GM12878 (cell line): ENCODE data around the gene CPNE4. TPM values are rescaled to one million over a fixed set of nuclear protein-coding genes. Genes with fewer than 3 reads are reported as not detected.

Experiments used
- ATAC-seq: fragments of 200-7000 bp; cut with Tn5 transposase; 3 replicates; pipeline ENCODE4 v1.9.1; 2020; ENCODE audit warnings: mild to moderate bottlenecking, moderate library complexity
- BruUV-seq: library from RNA; stranded (reverse); fragments of 400-500 nt; replicated peaks from 2 replicates; lab custom pipeline; 2021; lab: Mats Ljungman, UMichigan
- CTCF ChIA-PET: fragments of 300-600 bp; sonication (Branson Sonifier 250); formaldehyde crosslinking; extraction: SDS; loops from one replicate; lab custom pipeline; 2021; ENCODE audit warnings: inconsistent platforms; lab: Yijun Ruan, JAX
- POLR2A ChIA-PET: fragments of 350-600 bp; formaldehyde crosslinking; extraction: SDS; loops from one replicate; lab custom pipeline; 2021; ENCODE audit warnings: inconsistent platforms; lab: Charles Lee
- RAD21 ChIA-PET: fragments of 300-600 bp; sonication (Branson Sonifier 250); formaldehyde crosslinking; loops from one replicate; lab custom pipeline; 2023; ENCODE audit warnings: antibody characterized with exemption; ENCODE audit not compliant: unreplicated experiment; lab: Charles Lee
- SMC1A ChIA-PET: fragments of 300-600 bp; sonication (Branson Sonifier 250); formaldehyde crosslinking; loops from one replicate; lab custom pipeline; 2023; ENCODE audit not compliant: unreplicated experiment, uncharacterized antibody; lab: Charles Lee
- DNase-seq: peaks from one replicate; pipeline ENCODE4 v3.0.0-alpha.2; 2011; ENCODE audit warnings: low read depth, low spot score
- FAIRE-seq: peaks from 3 replicates; lab custom pipeline; 2011; peaks lifted over from hg19 to GRCh38; lab: Jason Lieb, UNC
- H2AFZ ChIP-seq: 2 replicates; pipeline ENCODE4 v1.6.0; 2011; ENCODE audit warnings: low read depth, low read length, control low read depth; ENCODE audit not compliant: control insufficient read depth
- H3K27ac ChIP-seq: 2 replicates; pipeline ENCODE4 v1.5.1; 2011; ENCODE audit warnings: control low read depth; ENCODE audit not compliant: control insufficient read depth, insufficient read depth
- H3K27me3 ChIP-seq, 2 experiments: replicated peaks in 1 of 2; 2 replicates each; pipeline versions ENCODE4 v1.6.0 to v1.6.1; 2011; ENCODE audit warnings: low read length in 1 of 2; ENCODE audit not compliant: control insufficient read depth in 2 of 2, insufficient read depth in 2 of 2
- H3K36me3 ChIP-seq, 2 experiments: 2 replicates each; pipeline ENCODE4 v1.5.1; 2011; ENCODE audit warnings: low read length in 1 of 2; ENCODE audit not compliant: control insufficient read depth in 2 of 2, insufficient read depth in 2 of 2
- H3K4me1 ChIP-seq: 2 replicates; pipeline ENCODE4 v1.6.1; 2011; ENCODE audit warnings: mild to moderate bottlenecking, low read length, moderate library complexity, mixed read lengths; ENCODE audit not compliant: control insufficient read depth, insufficient read depth
- H3K4me2 ChIP-seq: 2 replicates; pipeline ENCODE4 v1.6.0; 2011; ENCODE audit warnings: control low read depth; ENCODE audit not compliant: control insufficient read depth, insufficient read depth
- H3K4me3 ChIP-seq: fragments of 200-600 bp; sonication (generic); 2 replicates; pipeline ENCODE4 v1.5.1; 2016
- H3K79me2 ChIP-seq: 2 replicates; pipeline ENCODE4 v1.6.0; 2011; ENCODE audit warnings: low read length; ENCODE audit not compliant: control insufficient read depth, insufficient read depth
- H3K9ac ChIP-seq: 2 replicates; pipeline ENCODE4 v1.8.0; 2011; ENCODE audit warnings: low read length, control low read depth, mixed read lengths; ENCODE audit not compliant: control insufficient read depth, insufficient read depth
- H3K9me3 ChIP-seq: replicated peaks from 3 replicates; pipeline ENCODE4 v1.5.1; 2011; ENCODE audit warnings: mild to moderate bottlenecking, low read length; ENCODE audit not compliant: control insufficient read depth, insufficient read depth
- H4K20me1 ChIP-seq: 2 replicates; pipeline ENCODE4 v1.6.0; 2011; ENCODE audit not compliant: control insufficient read depth, insufficient read depth
- BCL11A ChIP-seq: IDR thresholded peaks from 2 replicates; pipeline ENCODE4 v1.6.1; 2011; ENCODE audit warnings: low read depth, low read length
- CBX5 ChIP-seq: sonication (generic); IDR thresholded peaks from 2 replicates; pipeline ENCODE4 v1.6.1; 2016; ENCODE audit warnings: low read depth, moderate library complexity, mild to moderate bottlenecking, inconsistent platforms
- CEBPB ChIP-seq, 2 experiments: fragments of 150-350 bp in 1 of 2; IDR thresholded peaks; 2 replicates each; pipeline ENCODE4 v1.6.1; 2012 to 2014; ENCODE audit warnings: low read depth in 2 of 2, low read length in 2 of 2, borderline replicate concordance in 1 of 2, inconsistent platforms in 1 of 2
- IKZF1 ChIP-seq: fragments of 450-650 bp; conservative IDR thresholded peaks from 2 replicates; pipeline ENCODE4 v1.6.1; 2017; ENCODE audit warnings: antibody characterized with exemption, mild to moderate bottlenecking
- KAT2A ChIP-seq: conservative IDR thresholded peaks from 2 replicates; pipeline ENCODE4 v1.6.1; 2011; ENCODE audit warnings: low read depth, low read length; ENCODE audit not compliant: control insufficient read depth
- MEF2A ChIP-seq: IDR thresholded peaks from 2 replicates; pipeline ENCODE4 v1.6.1; 2011; ENCODE audit warnings: low read depth, mild to moderate bottlenecking, low read length, moderate library complexity; ENCODE audit not compliant: insufficient read depth
- MTA2 ChIP-seq: fragments of 450-650 bp; IDR thresholded peaks from 2 replicates; pipeline ENCODE4 v1.6.1; 2016; ENCODE audit warnings: low read depth, mild to moderate bottlenecking, moderate library complexity
- RCOR1 ChIP-seq: conservative IDR thresholded peaks from 2 replicates; pipeline ENCODE4 v1.6.1; 2012; ENCODE audit warnings: low read depth, low read length, improper control_type of control experiment
- SMARCA5 ChIP-seq: fragments of 450-650 bp; IDR thresholded peaks from 2 replicates; pipeline ENCODE4 v1.6.1; 2017; ENCODE audit warnings: mild to moderate bottlenecking
- SMC3 ChIP-seq: IDR thresholded peaks from 2 replicates; pipeline ENCODE4 v1.6.1; 2011; ENCODE audit warnings: low read length, improper control_type of control experiment, borderline replicate concordance
- ZBED1 ChIP-seq: IDR thresholded peaks from 2 replicates; pipeline ENCODE4 v1.6.1; 2016; ENCODE audit warnings: borderline replicate concordance
- in situ Hi-C: fragments of 300-500 bp; cut with MboI; formaldehyde crosslinking; loops from 9 replicates; pipeline ENCODE4 v1.14.3; 2018; ENCODE audit warnings: mixed read lengths
- intact Hi-C: fragments of 100-400 bp; cut with micrococcal nuclease; formaldehyde crosslinking; loops from one replicate; pipeline ENCODE4 v1.14.2; 2022; ENCODE audit not compliant: unreplicated experiment
- polyA plus RNA-seq, 11 experiments: library from polyadenylated mRNA; depleted of rRNA in 4 of 11; unstranded in 6 of 11; stranded (reverse) in 5 of 11; fragments of >200 nt; fragmentation: Nextera tagmentation in 4 of 11; fragmentation: Illumina TruSeq in 1 of 11; extraction: Ambion mirVana in 4 of 11; extraction: Trizol in 1 of 11; gene quantifications; 1 replicate in 1 of 11; 2 replicates in 10 of 11; pipeline versions ENCODE4 v1.2.1 to v1.2.3, GENCODE V29; 2011 to 2016; ENCODE audit warnings: inconsistent platforms in 2 of 11, missing spikeins in 2 of 11, low read depth in 1 of 11
- total RNA-seq, 4 experiments: library from RNA; depleted of rRNA in 3 of 4; stranded (reverse); fragments of >200 nt in 3 of 4; fragmentation: Illumina TruSeq in 1 of 4; extraction: Trizol in 1 of 4; gene quantifications; 2 replicates each; pipeline versions ENCODE4 v1.2.1 to v1.2.3, GENCODE V29; 2013 to 2021
- TF ChIP-seq, protein P1 (sequence below): IDR thresholded peaks from 2 replicates; pipeline ENCODE4 v1.6.1; 2012; ENCODE audit warnings: low read depth, low read length, improper control_type of control experiment
- TF ChIP-seq, protein P2 (sequence below): fragments of 450-650 bp; IDR thresholded peaks from 2 replicates; pipeline ENCODE4 v1.6.1; 2017; ENCODE audit warnings: mild to moderate bottlenecking, moderate library complexity
- TF ChIP-seq, protein P3 (sequence below): fragments of 450-650 bp; IDR thresholded peaks from 2 replicates; pipeline ENCODE4 v1.6.1; 2016; ENCODE audit warnings: mild to moderate bottlenecking, moderate library complexity, borderline replicate concordance

CPNE4 gene
- total and polyA plus RNA-seq, 10 of the 15 experiments (the other 5 are each of a cell fraction or from before 2014, with no cell fraction given): 0.17 to 1.9 (median 0.48) TPM; not detected in 1

DNA sequence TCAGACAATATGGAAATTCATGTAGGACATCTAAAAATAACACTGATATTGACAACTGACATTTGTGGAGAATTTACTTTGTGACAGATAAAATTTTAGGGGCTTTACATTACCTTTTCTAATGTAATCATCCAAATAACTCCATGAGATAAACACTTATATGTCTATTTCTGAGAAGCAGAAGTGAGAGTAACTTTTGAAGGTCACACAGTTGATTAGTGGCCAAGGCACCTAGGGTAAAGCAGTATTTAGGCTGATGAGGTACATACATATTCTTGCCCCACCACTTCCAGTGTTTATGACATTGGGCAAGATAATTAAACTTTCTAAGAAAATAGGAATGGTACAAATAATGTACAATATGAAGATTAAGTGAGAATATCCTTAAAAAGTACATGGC lies 248.4 kb downstream of the CPNE4 start:
- no TSS peak for BruUV-seq
- Histone ChIP-seq H3K4me2 (no peak overlapping the region), H3K36me3 (no peaks in the 10 kb centered on the region), H3K4me3 (no peak overlapping the region), H3K27ac (no peak overlapping the region), H4K20me1 (no peaks in the 10 kb centered on the region), H2AFZ (no peak overlapping the region), H3K79me2 (no peaks in the 10 kb centered on the region), H3K4me1 (no peaks in the 10 kb centered on the region), H3K27me3 (no peaks in the 10 kb centered on the region), H3K9ac (no peak overlapping the region), H3K9me3 (no peaks in the 10 kb centered on the region)
- ChIA-PET RAD21 (interaction anchor here (1.2 kb wide), 1 partner anchor 10 kb away, joined by 3 read pairs; no protein-coding TSS in a partner anchor), SMC1A (interaction anchor here (1.4 to 2.1 kb wide), 2 partner anchors 10 to 17 kb away, joined by 4 to 9 read pairs; no protein-coding TSS in a partner anchor), CTCF (interaction anchor here (1.2 to 2.1 kb wide), 2 partner anchors 8 to 13 kb away, joined by 5 to 17 read pairs; no protein-coding TSS in a partner anchor), POLR2A (no interaction called here)
- intact Hi-C loops: no loop called here
- DNase-seq: no peak
- no peak for FAIRE-seq
- peak; percentile 83 for ATAC-seq
- in situ Hi-C loops: no loop called here
- peak; percentile 87 for TF ChIP-seq MTA2
- TF ChIP-seq, protein P1, sequence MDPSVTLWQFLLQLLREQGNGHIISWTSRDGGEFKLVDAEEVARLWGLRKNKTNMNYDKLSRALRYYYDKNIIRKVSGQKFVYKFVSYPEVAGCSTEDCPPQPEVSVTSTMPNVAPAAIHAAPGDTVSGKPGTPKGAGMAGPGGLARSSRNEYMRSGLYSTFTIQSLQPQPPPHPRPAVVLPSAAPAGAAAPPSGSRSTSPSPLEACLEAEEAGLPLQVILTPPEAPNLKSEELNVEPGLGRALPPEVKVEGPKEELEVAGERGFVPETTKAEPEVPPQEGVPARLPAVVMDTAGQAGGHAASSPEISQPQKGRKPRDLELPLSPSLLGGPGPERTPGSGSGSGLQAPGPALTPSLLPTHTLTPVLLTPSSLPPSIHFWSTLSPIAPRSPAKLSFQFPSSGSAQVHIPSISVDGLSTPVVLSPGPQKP: no peak
- TF ChIP-seq, protein P2, sequence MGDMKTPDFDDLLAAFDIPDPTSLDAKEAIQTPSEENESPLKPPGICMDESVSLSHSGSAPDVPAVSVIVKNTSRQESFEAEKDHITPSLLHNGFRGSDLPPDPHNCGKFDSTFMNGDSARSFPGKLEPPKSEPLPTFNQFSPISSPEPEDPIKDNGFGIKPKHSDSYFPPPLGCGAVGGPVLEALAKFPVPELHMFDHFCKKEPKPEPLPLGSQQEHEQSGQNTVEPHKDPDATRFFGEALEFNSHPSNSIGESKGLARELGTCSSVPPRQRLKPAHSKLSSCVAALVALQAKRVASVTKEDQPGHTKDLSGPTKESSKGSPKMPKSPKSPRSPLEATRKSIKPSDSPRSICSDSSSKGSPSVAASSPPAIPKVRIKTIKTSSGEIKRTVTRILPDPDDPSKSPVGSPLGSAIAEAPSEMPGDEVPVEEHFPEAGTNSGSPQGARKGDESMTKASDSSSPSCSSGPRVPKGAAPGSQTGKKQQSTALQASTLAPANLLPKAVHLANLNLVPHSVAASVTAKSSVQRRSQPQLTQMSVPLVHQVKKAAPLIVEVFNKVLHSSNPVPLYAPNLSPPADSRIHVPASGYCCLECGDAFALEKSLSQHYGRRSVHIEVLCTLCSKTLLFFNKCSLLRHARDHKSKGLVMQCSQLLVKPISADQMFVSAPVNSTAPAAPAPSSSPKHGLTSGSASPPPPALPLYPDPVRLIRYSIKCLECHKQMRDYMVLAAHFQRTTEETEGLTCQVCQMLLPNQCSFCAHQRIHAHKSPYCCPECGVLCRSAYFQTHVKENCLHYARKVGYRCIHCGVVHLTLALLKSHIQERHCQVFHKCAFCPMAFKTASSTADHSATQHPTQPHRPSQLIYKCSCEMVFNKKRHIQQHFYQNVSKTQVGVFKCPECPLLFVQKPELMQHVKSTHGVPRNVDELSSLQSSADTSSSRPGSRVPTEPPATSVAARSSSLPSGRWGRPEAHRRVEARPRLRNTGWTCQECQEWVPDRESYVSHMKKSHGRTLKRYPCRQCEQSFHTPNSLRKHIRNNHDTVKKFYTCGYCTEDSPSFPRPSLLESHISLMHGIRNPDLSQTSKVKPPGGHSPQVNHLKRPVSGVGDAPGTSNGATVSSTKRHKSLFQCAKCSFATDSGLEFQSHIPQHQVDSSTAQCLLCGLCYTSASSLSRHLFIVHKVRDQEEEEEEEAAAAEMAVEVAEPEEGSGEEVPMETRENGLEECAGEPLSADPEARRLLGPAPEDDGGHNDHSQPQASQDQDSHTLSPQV: 0 out of 2 replicates have a peak, but pooled peaks have one; percentile 17
- no peak for TF ChIP-seq RCOR1
- no peak for TF ChIP-seq CEBPB (IDR thresholded peaks at IDR 0.05; ENCODE audit: borderline replicate concordance in 1 of 2, low read depth in 2 of 2, low read length in 2 of 2)
- 0 out of 2 replicates have a peak, but pooled peaks have one; percentile 37 for TF ChIP-seq MEF2A
- no peak for TF ChIP-seq KAT2A
- 0 out of 2 replicates have a peak, but pooled peaks have one; percentile 19 for TF ChIP-seq BCL11A
- TF ChIP-seq SMARCA5: no peak
- TF ChIP-seq SMC3: no peak
- TF ChIP-seq IKZF1: no peak; the same call in 1 of the 2 replicates
- TF ChIP-seq, protein P3, sequence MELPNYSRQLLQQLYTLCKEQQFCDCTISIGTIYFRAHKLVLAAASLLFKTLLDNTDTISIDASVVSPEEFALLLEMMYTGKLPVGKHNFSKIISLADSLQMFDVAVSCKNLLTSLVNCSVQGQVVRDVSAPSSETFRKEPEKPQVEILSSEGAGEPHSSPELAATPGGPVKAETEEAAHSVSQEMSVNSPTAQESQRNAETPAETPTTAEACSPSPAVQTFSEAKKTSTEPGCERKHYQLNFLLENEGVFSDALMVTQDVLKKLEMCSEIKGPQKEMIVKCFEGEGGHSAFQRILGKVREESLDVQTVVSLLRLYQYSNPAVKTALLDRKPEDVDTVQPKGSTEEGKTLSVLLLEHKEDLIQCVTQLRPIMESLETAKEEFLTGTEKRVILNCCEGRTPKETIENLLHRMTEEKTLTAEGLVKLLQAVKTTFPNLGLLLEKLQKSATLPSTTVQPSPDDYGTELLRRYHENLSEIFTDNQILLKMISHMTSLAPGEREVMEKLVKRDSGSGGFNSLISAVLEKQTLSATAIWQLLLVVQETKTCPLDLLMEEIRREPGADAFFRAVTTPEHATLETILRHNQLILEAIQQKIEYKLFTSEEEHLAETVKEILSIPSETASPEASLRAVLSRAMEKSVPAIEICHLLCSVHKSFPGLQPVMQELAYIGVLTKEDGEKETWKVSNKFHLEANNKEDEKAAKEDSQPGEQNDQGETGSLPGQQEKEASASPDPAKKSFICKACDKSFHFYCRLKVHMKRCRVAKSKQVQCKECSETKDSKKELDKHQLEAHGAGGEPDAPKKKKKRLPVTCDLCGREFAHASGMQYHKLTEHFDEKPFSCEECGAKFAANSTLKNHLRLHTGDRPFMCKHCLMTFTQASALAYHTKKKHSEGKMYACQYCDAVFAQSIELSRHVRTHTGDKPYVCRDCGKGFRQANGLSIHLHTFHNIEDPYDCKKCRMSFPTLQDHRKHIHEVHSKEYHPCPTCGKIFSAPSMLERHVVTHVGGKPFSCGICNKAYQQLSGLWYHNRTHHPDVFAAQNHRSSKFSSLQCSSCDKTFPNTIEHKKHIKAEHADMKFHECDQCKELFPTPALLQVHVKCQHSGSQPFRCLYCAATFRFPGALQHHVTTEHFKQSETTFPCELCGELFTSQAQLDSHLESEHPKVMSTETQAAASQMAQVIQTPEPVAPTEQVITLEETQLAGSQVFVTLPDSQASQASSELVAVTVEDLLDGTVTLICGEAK: no peak
- no peak for TF ChIP-seq CBX5
- TF ChIP-seq ZBED1: no peak
